Common myeloid progenitor, CD34-positive (primary cell): ENCODE measurements around the gene TJP3.

ENCODE experiments used
- CTCF ChIA-PET: fragments of 350-600 bp; sonication (Branson Sonifier 250); formaldehyde crosslinking; loops from one replicate; lab custom pipeline; 2021; ENCODE audit warnings: antibody characterized with exemption; lab: Charles Lee
- POLR2A ChIA-PET: fragments of 350-600 bp; sonication (Branson Sonifier 250); formaldehyde crosslinking; loops from one replicate; lab custom pipeline; 2021; ENCODE audit warnings: antibody characterized with exemption; lab: Charles Lee
- DNase-seq, 3 donors: peaks; one replicate each; pipeline versions ENCODE4 v3.0.0 to v3.0.0-alpha.2; 2013
- H3K27ac ChIP-seq, 2 experiments: 1 replicate in 1 of 2; 2 replicates in 1 of 2; pipeline ENCODE4 v1.7.0; 2013; ENCODE audit warnings: inconsistent platforms in 2 of 2, low read length in 2 of 2, mild to moderate bottlenecking in 2 of 2, low read depth in 1 of 2, moderate library complexity in 1 of 2; ENCODE audit not compliant: severe bottlenecking in 2 of 2, insufficient read depth in 1 of 2, poor library complexity in 1 of 2
- H3K27me3 ChIP-seq, 5 experiments: replicated peaks in 2 of 5; 1 replicate in 3 of 5; 2 replicates in 2 of 5; pipeline versions ENCODE4 v1.6.1 to v1.7.0; 2013; ENCODE audit warnings: low read length in 4 of 5, mild to moderate bottlenecking in 2 of 5, moderate library complexity in 2 of 5, inconsistent platforms in 1 of 5; ENCODE audit not compliant: insufficient read depth in 5 of 5, control insufficient read depth in 4 of 5
- H3K36me3 ChIP-seq, 4 experiments: 1 replicate in 2 of 4; 2 replicates in 2 of 4; pipeline versions ENCODE4 v1.6.1 to v1.7.0; 2013; ENCODE audit warnings: low read length in 3 of 4, control low read depth in 1 of 4, mild to moderate bottlenecking in 1 of 4; ENCODE audit not compliant: control insufficient read depth in 4 of 4, insufficient read depth in 4 of 4
- H3K4me1 ChIP-seq, 4 experiments: 1 replicate in 3 of 4; 2 replicates in 1 of 4; pipeline versions ENCODE4 v1.6.1 to v1.7.1; 2013; ENCODE audit warnings: low read length in 3 of 4, mild to moderate bottlenecking in 3 of 4, control low read depth in 1 of 4, inconsistent platforms in 1 of 4, moderate library complexity in 1 of 4; ENCODE audit not compliant: control insufficient read depth in 4 of 4, insufficient read depth in 4 of 4; ENCODE audit errors: control extremely low read depth in 1 of 4
- H3K4me3 ChIP-seq, 7 experiments: 1 replicate in 4 of 7; 2 replicates in 3 of 7; pipeline versions ENCODE4 v1.5.1 to v1.7.0; 2013; ENCODE audit warnings: mild to moderate bottlenecking in 7 of 7, low read length in 6 of 7, moderate library complexity in 6 of 7, inconsistent platforms in 2 of 7, low read depth in 2 of 7, control low read depth in 1 of 7; ENCODE audit not compliant: insufficient read depth in 4 of 7, control insufficient read depth in 1 of 7; ENCODE audit errors: extremely low read depth in 1 of 7
- H3K9me3 ChIP-seq, 5 experiments: 1 replicate in 4 of 5; 2 replicates in 1 of 5; pipeline versions ENCODE4 v1.6.1 to v1.7.1; 2013; ENCODE audit warnings: low read length in 4 of 5, mild to moderate bottlenecking in 2 of 5, inconsistent platforms in 1 of 5, low read depth in 1 of 5, moderate library complexity in 1 of 5; ENCODE audit not compliant: control insufficient read depth in 4 of 5, insufficient read depth in 2 of 5; ENCODE audit errors: control extremely low read depth in 1 of 5
- WGBS: methylation state at CpG from one replicate; pipeline ENCODE4 v1.1.5; 2013; ENCODE audit not compliant: insufficient coverage; 5-methylcytosine and 5-hydroxymethylcytosine counted together

Gene TJP3

GRCh38 chr19:3672575-3672948 lies 35.6 kb upstream of the TJP3 start:
- Histone ChIP-seq H3K27ac (peak overlapping the region in 1 of 2 experiments; percentile 86), H3K4me3 (peak overlapping the region in 2 of 7 experiments; percentile 70 to 76), H3K36me3 (peaks cover 0 to 3% (median 0%) of the 10 kb centered on the region in 4 experiments), H3K4me1 (peaks cover 0 to 57% (median 46%) of the 10 kb centered on the region in 4 experiments), H3K27me3 (no peaks in the 10 kb centered on the region), H3K9me3 (no peaks in the 10 kb centered on the region)
- no peak for DNase-seq
- 82% methylated on average over 6 of the region's 8 CpGs for WGBS
- ChIA-PET CTCF (interaction anchor here (1.4 to 1.9 kb wide), 5 partner anchors 14 to 86 kb away, joined by 4 to 8 read pairs (median 4); partner anchors contain the start of gene PIP5K1C), POLR2A (interaction anchor here (0.6 kb wide), 1 partner anchor 84 kb away, joined by 3 read pairs; no protein-coding TSS in a partner anchor)

- Histone ChIP-seq H3K36me3 (peaks cover 0 to 3% (median 0%) of the 10 kb centered on the region in 4 experiments), H3K4me3 (no peak overlapping the region), H3K27me3 (no peaks in the 10 kb centered on the region), H3K4me1 (peaks cover 0 to 52% (median 46%) of the 10 kb centered on the region in 4 experiments), H3K27ac (no peak overlapping the region), H3K9me3 (no peaks in the 10 kb centered on the region)
- POLR2A ChIA-PET: no interaction called here
- WGBS: 90% methylated on average over 7 of the region's 13 CpGs
- no peak for DNase-seq
- CTCF ChIA-PET: interaction anchor here (1.5 to 1.7 kb wide), 2 partner anchors 13 to 18 kb away, joined by 4 to 8 read pairs; no protein-coding TSS in a partner anchor
These were observed 35.2 kb upstream of the TJP3 start for GRCh38 chr19:3672993-3673392.

- DNase-seq: no peak
- ChIA-PET CTCF (interaction anchor here (0.8 to 1.3 kb wide), 3 partner anchors 14 to 167 kb away, joined by 3 to 5 read pairs (median 3); no protein-coding TSS in a partner anchor), POLR2A (interaction anchor here (0.5 to 0.6 kb wide), 2 partner anchors 117 to 194 kb away, joined by 3 to 5 read pairs; no protein-coding TSS in a partner anchor)
- peaks cover 0 to 3% (median 0%) of the 10 kb centered on the region in 4 experiments for H3K36me3 ChIP-seq
- no peaks in the 10 kb centered on the region for H3K27me3 ChIP-seq
- no peak overlapping the region for H3K27ac ChIP-seq
- H3K9me3 ChIP-seq: no peaks in the 10 kb centered on the region
- 96% methylated on average over 30 of the region's 34 CpGs for WGBS
- H3K4me1 ChIP-seq: peaks cover 0 to 49% (median 45%) of the 10 kb centered on the region in 4 experiments
- H3K4me3 ChIP-seq: no peak overlapping the region
These were observed 34.4 kb upstream of the TJP3 start for GRCh38 chr19:3673506-3674439.

- Histone ChIP-seq H3K36me3 (peaks cover 0 to 6% (median 1%) of the 10 kb centered on the region in 4 experiments), H3K27me3 (no peaks in the 10 kb centered on the region), H3K9me3 (no peaks in the 10 kb centered on the region), H3K4me1 (peaks cover 0 to 40% (median 34%) of the 10 kb centered on the region in 4 experiments), H3K27ac (no peak overlapping the region), H3K4me3 (no peak overlapping the region)
- WGBS: 98% methylated on average over 11 of the region's 13 CpGs
- ChIA-PET POLR2A (no interaction called here), CTCF (interaction anchor here (0.8 to 1.3 kb wide), 4 partner anchors 13 to 168 kb away, joined by 3 to 5 read pairs (median 4); no protein-coding TSS in a partner anchor)
- no peak for DNase-seq
These were observed 33.2 kb upstream of the TJP3 start for GRCh38 chr19:3674784-3675543.

GRCh38 chr19:3678188-3678587 lies 30.0 kb upstream of the TJP3 start:
- Histone ChIP-seq H3K9me3 (no peaks in the 10 kb centered on the region), H3K27ac (no peak overlapping the region), H3K36me3 (peaks cover 0 to 7% (median 1%) of the 10 kb centered on the region in 4 experiments), H3K27me3 (no peaks in the 10 kb centered on the region), H3K4me3 (no peak overlapping the region), H3K4me1 (peaks cover 0 to 13% (median 10%) of the 10 kb centered on the region in 4 experiments)
- DNase-seq: no peak
- WGBS: 98% methylated on average over 3 of the region's 3 CpGs
- ChIA-PET CTCF (no interaction called here), POLR2A (no interaction called here)

- DNase-seq: no peak
- Histone ChIP-seq H3K9me3 (peaks cover 0 to 1% (median 0%) of the 10 kb centered on the region in 5 experiments), H3K27me3 (no peaks in the 10 kb centered on the region), H3K36me3 (peaks cover 0 to 7% (median 3%) of the 10 kb centered on the region in 4 experiments), H3K27ac (no peak overlapping the region), H3K4me3 (no peak overlapping the region), H3K4me1 (peaks cover 0 to 18% (median 14%) of the 10 kb centered on the region in 4 experiments)
- POLR2A ChIA-PET: no interaction called here
- WGBS: 90% methylated on average over 12 of the region's 12 CpGs
- CTCF ChIA-PET: interaction anchor here (1.0 kb wide), 1 partner anchor 8 kb away, joined by 3 read pairs; no protein-coding TSS in a partner anchor
These were observed 29.0 kb upstream of the TJP3 start for GRCh38 chr19:3679138-3679537.
